T-helper 1 cell (primary cell): Measurements from ENCODE around the gene ZNF627.
"Not testable (repeated sequence)": the region's sequence is repeated elsewhere in the genome, so short reads cannot be mapped to it uniquely, and the experiment has no call there.

Experiments
- DNase-seq, 5 donors: peaks; one replicate each; pipeline ENCODE4 v3.0.0-alpha.2; 2012 to 2020

ZNF627 gene

GRCh38 chr19:11633223-11633622 lies 35.9 kb downstream of the ZNF627 start:
- no peak for DNase-seq

- not testable (repeated sequence) for DNase-seq
Observed at GRCh38 chr19:11634018-11634662, 36.9 kb downstream of the ZNF627 start.

- DNase-seq = no peak
Observed at GRCh38 chr19:11639245-11639601, 41.9 kb downstream of the ZNF627 start.

- DNase-seq = peak; percentile 56 to 86 (median 73)
Observed at GRCh38 chr19:11639602-11640471, 42.6 kb downstream of the ZNF627 start.

- no peak for DNase-seq
Observed at GRCh38 chr19:11641244-11641643, 44.0 kb downstream of the ZNF627 start.

- no peak for DNase-seq
Observed at GRCh38 chr19:11642902-11643301, 45.6 kb downstream of the ZNF627 start.

- DNase-seq = no peak
Observed at GRCh38 chr19:11649941-11650340, 52.7 kb downstream of the ZNF627 start.

GRCh38 chr19:11651062-11651461 lies 53.8 kb downstream of the ZNF627 start:
- DNase-seq = no peak

GRCh38 chr19:11652056-11652455 lies 54.8 kb downstream of the ZNF627 start:
- no peak for DNase-seq

GRCh38 chr19:11652492-11652891 lies 55.2 kb downstream of the ZNF627 start:
- DNase-seq = no peak

GRCh38 chr19:11656535-11656934 lies 59.3 kb downstream of the ZNF627 start:
- DNase-seq = no peak

GRCh38 chr19:11657307-11657706 lies 60.0 kb downstream of the ZNF627 start:
- no peak for DNase-seq

- DNase-seq = no peak
Observed at GRCh38 chr19:11658970-11659369, 61.7 kb downstream of the ZNF627 start.

GRCh38 chr19:11659612-11660011 lies 62.3 kb downstream of the ZNF627 start:
- no peak for DNase-seq

- DNase-seq = no peak
Observed at GRCh38 chr19:11662278-11662677, 65.0 kb downstream of the ZNF627 start.

- DNase-seq = no peak
Observed at GRCh38 chr19:11663181-11663591, 65.9 kb downstream of the ZNF627 start.
